MM.1S (cell line): Measurements from ENCODE around the gene RNF227.

Source experiments
- EZH2 ChIP-seq: fragments of 300-600 bp; sonication (generic); optimal IDR thresholded peaks from 2 replicates; pipeline ENCODE3; 2017; ENCODE audit warnings: low read depth, mild to moderate bottlenecking, antibody characterized with exemption, low read length, mixed read lengths
- EZH2phosphoT487 ChIP-seq: fragments of 300-600 bp; sonication (generic); IDR thresholded peaks from 2 replicates; pipeline ENCODE4 v1.6.1; 2018; ENCODE audit warnings: antibody characterized with exemption, low read length
- TF ChIP-seq, protein P1 (sequence below): fragments of 300-600 bp; sonication (generic); IDR thresholded peaks from 2 replicates; pipeline ENCODE4 v1.5.1; 2016; ENCODE audit warnings: antibody characterized with exemption, low read length, mixed read lengths

DNA sequence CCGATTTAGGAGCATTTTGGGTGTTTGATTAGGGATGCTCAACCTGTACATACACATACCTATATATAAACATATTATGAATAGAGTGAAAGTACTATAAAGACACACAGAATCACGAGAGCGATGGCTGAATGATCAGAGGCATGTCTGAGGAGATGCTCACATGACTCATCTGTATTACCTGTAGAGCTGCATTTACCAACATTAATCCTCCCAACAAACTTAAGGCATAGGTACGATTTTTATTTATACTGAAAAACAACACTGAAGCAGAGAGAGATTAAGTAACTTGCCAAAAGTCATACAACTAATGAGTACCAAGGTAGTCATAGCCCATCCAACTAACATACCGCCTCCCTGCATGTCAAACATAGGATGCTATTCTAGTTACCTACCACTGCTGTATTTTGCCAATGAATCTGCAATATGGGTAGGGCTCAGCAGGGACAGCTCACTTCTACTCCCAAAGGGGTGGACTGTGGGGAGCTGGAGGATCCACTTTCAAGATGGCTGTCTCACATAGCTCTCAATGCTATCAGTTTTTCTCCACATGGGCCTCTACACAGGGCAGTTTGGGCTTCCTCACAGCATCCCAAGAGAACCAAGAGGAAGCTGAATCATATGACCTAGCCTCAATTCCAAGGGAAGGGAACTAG, 51.0 kb downstream of the RNF227 start:
- TF ChIP-seq, protein P1, sequence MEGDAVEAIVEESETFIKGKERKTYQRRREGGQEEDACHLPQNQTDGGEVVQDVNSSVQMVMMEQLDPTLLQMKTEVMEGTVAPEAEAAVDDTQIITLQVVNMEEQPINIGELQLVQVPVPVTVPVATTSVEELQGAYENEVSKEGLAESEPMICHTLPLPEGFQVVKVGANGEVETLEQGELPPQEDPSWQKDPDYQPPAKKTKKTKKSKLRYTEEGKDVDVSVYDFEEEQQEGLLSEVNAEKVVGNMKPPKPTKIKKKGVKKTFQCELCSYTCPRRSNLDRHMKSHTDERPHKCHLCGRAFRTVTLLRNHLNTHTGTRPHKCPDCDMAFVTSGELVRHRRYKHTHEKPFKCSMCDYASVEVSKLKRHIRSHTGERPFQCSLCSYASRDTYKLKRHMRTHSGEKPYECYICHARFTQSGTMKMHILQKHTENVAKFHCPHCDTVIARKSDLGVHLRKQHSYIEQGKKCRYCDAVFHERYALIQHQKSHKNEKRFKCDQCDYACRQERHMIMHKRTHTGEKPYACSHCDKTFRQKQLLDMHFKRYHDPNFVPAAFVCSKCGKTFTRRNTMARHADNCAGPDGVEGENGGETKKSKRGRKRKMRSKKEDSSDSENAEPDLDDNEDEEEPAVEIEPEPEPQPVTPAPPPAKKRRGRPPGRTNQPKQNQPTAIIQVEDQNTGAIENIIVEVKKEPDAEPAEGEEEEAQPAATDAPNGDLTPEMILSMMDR, result no peak
- no peak for TF ChIP-seq EZH2
- TF ChIP-seq EZH2phosphoT487, result no peak
